ENCODE data around the gene PRDM16. TPM values are rescaled to one million over a fixed set of nuclear protein-coding genes. Genes with fewer than 3 reads are reported as not detected.

PRDM16 gene
- total RNA-seq, 1 experiment from 2014 or later: 22.3 TPM

GRCh38 chr1:3094863-3095780, 26.1 kb downstream of the PRDM16 start:
- POLR2A ChIA-PET: no interaction called here
- Histone ChIP-seq H3K4me1 (ENCODE audit: control insufficient read depth, insufficient read depth, low read length) (no peaks in the 10 kb centered on the region), H3K4me3 (ENCODE audit: low read depth in 2 of 2, low read length in 2 of 2) (no peak overlapping the region), H3K27me3 (ENCODE audit: control insufficient read depth, insufficient read depth, low read length) (no peaks in the 10 kb centered on the region), H3K36me3 (ENCODE audit: control insufficient read depth, insufficient read depth, low read length) (no peaks in the 10 kb centered on the region), H3K9me3 (ENCODE audit: control insufficient read depth, insufficient read depth, low read depth, low read length) (no peaks in the 10 kb centered on the region), H3K27ac (ENCODE audit: low read length) (no peak overlapping the region)
- CTCF ChIA-PET: no interaction called here
- DNase-seq (ENCODE audit: low read depth, low spot score) (no peak), ATAC-seq (no peak)
- no peak for TF ChIP-seq REST (IDR thresholded peaks at IDR 0.05; ENCODE audit: insufficient read depth in 1 of 2, low read depth in 2 of 2, low read length in 1 of 2)
- TF ChIP-seq, protein P1, sequence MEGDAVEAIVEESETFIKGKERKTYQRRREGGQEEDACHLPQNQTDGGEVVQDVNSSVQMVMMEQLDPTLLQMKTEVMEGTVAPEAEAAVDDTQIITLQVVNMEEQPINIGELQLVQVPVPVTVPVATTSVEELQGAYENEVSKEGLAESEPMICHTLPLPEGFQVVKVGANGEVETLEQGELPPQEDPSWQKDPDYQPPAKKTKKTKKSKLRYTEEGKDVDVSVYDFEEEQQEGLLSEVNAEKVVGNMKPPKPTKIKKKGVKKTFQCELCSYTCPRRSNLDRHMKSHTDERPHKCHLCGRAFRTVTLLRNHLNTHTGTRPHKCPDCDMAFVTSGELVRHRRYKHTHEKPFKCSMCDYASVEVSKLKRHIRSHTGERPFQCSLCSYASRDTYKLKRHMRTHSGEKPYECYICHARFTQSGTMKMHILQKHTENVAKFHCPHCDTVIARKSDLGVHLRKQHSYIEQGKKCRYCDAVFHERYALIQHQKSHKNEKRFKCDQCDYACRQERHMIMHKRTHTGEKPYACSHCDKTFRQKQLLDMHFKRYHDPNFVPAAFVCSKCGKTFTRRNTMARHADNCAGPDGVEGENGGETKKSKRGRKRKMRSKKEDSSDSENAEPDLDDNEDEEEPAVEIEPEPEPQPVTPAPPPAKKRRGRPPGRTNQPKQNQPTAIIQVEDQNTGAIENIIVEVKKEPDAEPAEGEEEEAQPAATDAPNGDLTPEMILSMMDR (IDR thresholded peaks at IDR 0.05): no peak
- no peak for TF ChIP-seq TCF7L2 (IDR thresholded peaks at IDR 0.05; ENCODE audit: low read depth, low read length)
- no peak for TF ChIP-seq POLR2AphosphoS5 (IDR thresholded peaks at IDR 0.05; ENCODE audit: low read depth, low read length)
- TF ChIP-seq SIN3A (IDR thresholded peaks at IDR 0.05; ENCODE audit: borderline replicate concordance, insufficient read depth, low read depth, low read length): no peak
- intact Hi-C loops (cut with micrococcal nuclease; ENCODE audit: unreplicated experiment): no loop called here
- BruUV-seq (replicated peaks): no TSS peak
- in situ Hi-C loops (cut with HindIII; ENCODE audit: low pct_unique_long_range_greater_than_20kb, low sequenced_read_pairs): no loop called here

DNA sequence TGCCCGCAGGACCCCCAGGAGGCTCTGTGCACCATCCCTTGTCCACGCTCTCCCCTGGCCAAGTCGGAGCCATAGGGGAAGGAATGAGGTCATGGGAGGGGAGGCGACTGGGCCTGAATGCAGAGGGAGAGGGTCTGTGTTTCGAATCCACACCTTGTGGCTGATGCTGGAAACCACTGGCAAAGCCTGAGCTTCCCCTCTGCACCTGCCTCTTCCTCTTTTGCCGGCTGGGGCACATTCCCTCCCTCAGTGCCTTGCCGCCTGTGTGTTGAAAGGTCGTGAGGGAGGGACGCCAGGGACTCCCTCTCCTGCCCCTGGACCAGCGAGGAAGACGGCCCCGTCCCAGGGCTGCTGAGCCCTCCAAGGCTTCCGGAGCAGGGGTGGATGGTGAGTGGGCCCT, 27.3 kb downstream of the PRDM16 start:
- Histone ChIP-seq H3K4me3 (ENCODE audit: low read depth in 2 of 2, low read length in 2 of 2) (no peak overlapping the region), H3K27ac (ENCODE audit: low read length) (no peak overlapping the region), H3K27me3 (ENCODE audit: control insufficient read depth, insufficient read depth, low read length) (no peaks in the 10 kb centered on the region), H3K36me3 (ENCODE audit: control insufficient read depth, insufficient read depth, low read length) (no peaks in the 10 kb centered on the region), H3K9me3 (ENCODE audit: control insufficient read depth, insufficient read depth, low read depth, low read length) (no peaks in the 10 kb centered on the region), H3K4me1 (ENCODE audit: control insufficient read depth, insufficient read depth, low read length) (no peaks in the 10 kb centered on the region)
- CTCF ChIA-PET: no interaction called here
- no peak for ATAC-seq
- POLR2A ChIA-PET: no interaction called here
- intact Hi-C loops (cut with micrococcal nuclease; ENCODE audit: unreplicated experiment): no loop called here
- no peak for DNase-seq (ENCODE audit: low read depth, low spot score)
- BruUV-seq (replicated peaks): no TSS peak
- in situ Hi-C loops (cut with HindIII; ENCODE audit: low pct_unique_long_range_greater_than_20kb, low sequenced_read_pairs): no loop called here
- no peak for TF ChIP-seq TCF7L2 (IDR thresholded peaks at IDR 0.05; ENCODE audit: low read depth, low read length)
- TF ChIP-seq, protein P1 (IDR thresholded peaks at IDR 0.05): no peak
- TF ChIP-seq SIN3A (IDR thresholded peaks at IDR 0.05; ENCODE audit: borderline replicate concordance, insufficient read depth, low read depth, low read length): no peak
- TF ChIP-seq POLR2AphosphoS5 (IDR thresholded peaks at IDR 0.05; ENCODE audit: low read depth, low read length): no peak
- TF ChIP-seq REST (IDR thresholded peaks at IDR 0.05; ENCODE audit: insufficient read depth in 1 of 2, low read depth in 2 of 2, low read length in 1 of 2): no peak
